Stomach (tissue), 9 donors: ENCODE measurements around the gene BAHD1. TPM values are rescaled to one million over a fixed set of nuclear protein-coding genes. Genes with fewer than 3 reads are reported as not detected.
A peak's percentile ranks its signal among the peaks of the same experiment; 100 is the strongest.
"Not testable (repeated sequence)": the region's sequence is repeated elsewhere in the genome, so short reads cannot be mapped to it uniquely, and the experiment has no call there.

Source experiments
- DNase-seq, 2 donors: peaks; one replicate each; pipeline versions ENCODE4 v3.0.0 to v3.0.0-alpha.2; 2013 to 2019
- H3K27ac ChIP-seq, 5 donors: fragments of 200-600 bp in 4 of 5; sonication (generic) in 4 of 5; one replicate each; pipeline ENCODE4 v1.5.1; 2013 to 2019; ENCODE audit warnings: mild to moderate bottlenecking in 1 of 5, moderate library complexity in 1 of 5
- H3K27me3 ChIP-seq, 3 donors: fragments of 200-600 bp; sonication (generic); one replicate each; pipeline ENCODE4 v1.5.1; 2017 to 2019; ENCODE audit warnings: mixed run types in 1 of 3
- H3K36me3 ChIP-seq, 4 donors: fragments of 200-600 bp; sonication (generic); 1 replicate in 3 of 4; 2 replicates in 1 of 4; pipeline ENCODE4 v1.5.1; 2016 to 2019
- H3K4me1 ChIP-seq, 4 donors: fragments of 200-600 bp; sonication (generic); one replicate each; pipeline ENCODE4 v1.5.1; 2016 to 2019
- H3K4me3 ChIP-seq, 4 donors: fragments of 200-600 bp; sonication (generic) in 3 of 4; one replicate each; pipeline ENCODE4 v1.5.1; 2016 to 2019; ENCODE audit warnings: mild to moderate bottlenecking in 1 of 4
- H3K9me3 ChIP-seq, 4 donors: fragments of 200-600 bp; sonication (generic); one replicate each; pipeline ENCODE4 v1.5.1; 2016 to 2019
- CTCF ChIP-seq, 7 experiments: fragments of 450-650 bp in 4 of 7; fragments of 200-600 bp in 3 of 7; sonication (generic) in 3 of 7; IDR thresholded peaks; one replicate each; pipeline ENCODE4 v1.5.1; 2016 to 2019; ENCODE audit warnings: antibody characterized with exemption in 7 of 7, control low read depth in 2 of 7, mild to moderate bottlenecking in 1 of 7
- EP300 ChIP-seq: sonication (generic); formaldehyde crosslinking; IDR thresholded peaks from one replicate; pipeline ENCODE4 v1.6.1; 2017; ENCODE audit warnings: antibody characterized with exemption
- POLR2A ChIP-seq, 4 donors: fragments of 450-650 bp; IDR thresholded peaks; one replicate each; pipeline ENCODE4 v1.6.1; 2016; ENCODE audit warnings: antibody characterized with exemption in 4 of 4, control low read depth in 2 of 4, mild to moderate bottlenecking in 1 of 4, moderate library complexity in 1 of 4
- POLR2AphosphoS5 ChIP-seq, 3 donors: sonication (generic); formaldehyde crosslinking; IDR thresholded peaks; one replicate each; pipeline ENCODE4 v1.6.1; 2016; ENCODE audit warnings: antibody characterized with exemption in 3 of 3
- WGBS, 5 donors: extraction: QIAGEN DNeasy Blood & Tissue Kit in 3 of 5; methylation state at CpG; one replicate each; pipeline versions ENCODE4 v1.1.5 to v1.1.7; 2013 to 2018; 5-methylcytosine and 5-hydroxymethylcytosine counted together
- intact Hi-C: fragments of 100-400 bp; cut with DNase I; formaldehyde crosslinking; loops from one replicate; pipeline ENCODE4 v1.15.1; 2023; ENCODE audit warnings: low total_unique reads
- polyA plus RNA-seq, 3 donors: library from polyadenylated mRNA; stranded (reverse); fragments of 200-250 nt; gene quantifications; one replicate each; pipeline ENCODE4 v1.2.3, GENCODE V29; 2013
- total RNA-seq, 5 donors: library from RNA; depleted of rRNA; stranded (reverse); fragments of >200 nt; gene quantifications; one replicate each; pipeline versions ENCODE4 v1.1.0 to v1.2.3, GENCODE V29; 2014 to 2016
- donor health status: healthy with polysubstance abuse.
- donor health status: Bipolar disorder and iron deficiency.
- donor health status: healthy.

The BAHD1 gene
- total and polyA plus RNA-seq, 8 donors, result 5.3 to 35.9 (median 9.9) TPM

- Histone ChIP-seq H3K4me1 (peaks cover 28 to 67% (median 54%) of the 10 kb centered on the region in 4 donors), H3K4me3 (no peak overlapping the region), H3K27ac (no peak overlapping the region), H3K9me3 (no peaks in the 10 kb centered on the region), H3K27me3 (no peaks in the 10 kb centered on the region), H3K36me3 (no peaks in the 10 kb centered on the region)
- 61 to 70% (median 67%) methylated on average over 3 of the region's 3 CpGs for WGBS, 5 donors
- intact Hi-C loops, result no loop called here
- TF ChIP-seq POLR2AphosphoS5 (IDR thresholded peaks at IDR 0.05) (no peak), EP300 (no peak), POLR2A (IDR thresholded peaks at IDR 0.05) (no peak)
- DNase-seq, result no peak
These were observed 10.9 kb downstream of the BAHD1 start for GRCh38 chr15:40451527-40452158.

GRCh38 chr15:40452296-40453090 is 11.7 kb downstream of the BAHD1 start:
- intact Hi-C loops, result no loop called here
- H3K36me3 ChIP-seq, result no peaks in the 10 kb centered on the region
- H3K4me1 ChIP-seq, result peaks cover 29 to 71% (median 58%) of the 10 kb centered on the region in 4 donors
- no peak overlapping the region for H3K4me3 ChIP-seq
- H3K27me3 ChIP-seq, result no peaks in the 10 kb centered on the region
- no peaks in the 10 kb centered on the region for H3K9me3 ChIP-seq
- 52 to 70% (median 66%) methylated on average over 10 to 11 of the region's 11 CpGs for WGBS, 5 donors
- no peak overlapping the region for H3K27ac ChIP-seq
- no peak for DNase-seq
- no peak for TF ChIP-seq CTCF (IDR thresholded peaks at IDR 0.05)
- no peak for TF ChIP-seq POLR2A (IDR thresholded peaks at IDR 0.05)
- no peak for TF ChIP-seq POLR2AphosphoS5 (IDR thresholded peaks at IDR 0.05)

- H3K27me3 ChIP-seq, intact Hi-C loops, H3K9me3 ChIP-seq, H3K27ac ChIP-seq, H3K4me3 ChIP-seq, DNase-seq, H3K36me3 ChIP-seq: not testable (repeated sequence)
- peaks cover 29 to 70% (median 58%) of the 10 kb centered on the region in 4 donors for H3K4me1 ChIP-seq
- WGBS, 5 donors, result 52 to 68% (median 59%) methylated on average over 2 to 3 of the region's 3 CpGs
These were observed 13.2 kb downstream of the BAHD1 start for GRCh38 chr15:40453941-40454340.

GRCh38 chr15:40454904-40455391 is 14.2 kb downstream of the BAHD1 start:
- no peaks in the 10 kb centered on the region for H3K27me3 ChIP-seq
- 53 to 74% (median 72%) methylated on average over 8 to 9 of the region's 9 CpGs for WGBS, 5 donors
- H3K9me3 ChIP-seq, result no peaks in the 10 kb centered on the region
- intact Hi-C loops, result no loop called here
- no peak overlapping the region for H3K27ac ChIP-seq
- no peak for DNase-seq
- H3K4me3 ChIP-seq, result no peak overlapping the region
- no peak for TF ChIP-seq EP300
- TF ChIP-seq CTCF (IDR thresholded peaks at IDR 0.05), result no peak
- TF ChIP-seq POLR2AphosphoS5 (IDR thresholded peaks at IDR 0.05), result no peak
- no peak for TF ChIP-seq POLR2A (IDR thresholded peaks at IDR 0.05)
- peaks cover 29 to 66% (median 56%) of the 10 kb centered on the region in 4 donors for H3K4me1 ChIP-seq
- peaks cover 16 to 20% (median 18%) of the 10 kb centered on the region in 4 donors for H3K36me3 ChIP-seq

- peaks cover 18 to 32% (median 31%) of the 10 kb centered on the region in 4 donors for H3K36me3 ChIP-seq
- no peaks in the 10 kb centered on the region for H3K27me3 ChIP-seq
- no peak overlapping the region for H3K27ac ChIP-seq
- intact Hi-C loops, result no loop called here
- H3K9me3 ChIP-seq, result no peaks in the 10 kb centered on the region
- 25 to 52% (median 43%) methylated on average over 7 of the region's 7 CpGs for WGBS, 5 donors
- no peak for TF ChIP-seq POLR2AphosphoS5 (IDR thresholded peaks at IDR 0.05)
- no peak for TF ChIP-seq POLR2A (IDR thresholded peaks at IDR 0.05)
- no peak for TF ChIP-seq EP300
- no peak for TF ChIP-seq CTCF (IDR thresholded peaks at IDR 0.05)
- H3K4me1 ChIP-seq, result peaks cover 29 to 55% (median 53%) of the 10 kb centered on the region in 4 donors
- peak in 1 of 2 donors; percentile 60 for DNase-seq
- H3K4me3 ChIP-seq, result no peak overlapping the region
These were observed 15.6 kb downstream of the BAHD1 start for GRCh38 chr15:40456299-40456712.
